Breast epithelium (tissue), 4 donors: ENCODE measurements around the gene PLK5. TPM values are rescaled to one million over a fixed set of nuclear protein-coding genes. Genes with fewer than 3 reads are reported as not detected.
A peak's percentile ranks its signal among the peaks of the same experiment; 100 is the strongest.
"Not testable (repeated sequence)": the region's sequence is repeated elsewhere in the genome, so short reads cannot be mapped to it uniquely, and the experiment has no call there.

ENCODE experiments used
- DNase-seq, 2 donors: peaks; one replicate each; pipeline ENCODE4 v3.0.0-alpha.2; 2019; ENCODE audit warnings: low spot score in 2 of 2
- H3K27ac ChIP-seq, 2 donors: fragments of 200-600 bp; sonication (generic) in 1 of 2; one replicate each; pipeline ENCODE4 v1.5.1; 2016 to 2019; ENCODE audit warnings: mild to moderate bottlenecking in 1 of 2
- H3K27me3 ChIP-seq, 2 donors: fragments of 200-600 bp; sonication (generic) in 1 of 2; one replicate each; pipeline versions ENCODE4 v1.5.1 to v1.6.0; 2017 to 2019; ENCODE audit warnings: control low read depth in 1 of 2, mild to moderate bottlenecking in 1 of 2
- H3K36me3 ChIP-seq: fragments of 200-600 bp; one replicate; pipeline ENCODE4 v1.5.1; 2019
- H3K4me1 ChIP-seq, 2 donors: fragments of 200-600 bp; sonication (generic); one replicate each; pipeline ENCODE4 v1.5.1; 2016 to 2019; ENCODE audit warnings: control low read depth in 1 of 2
- H3K4me3 ChIP-seq, 3 donors: fragments of 200-600 bp; sonication (generic); 1 replicate in 2 of 3; 2 replicates in 1 of 3; pipeline ENCODE4 v1.5.1; 2016 to 2019; ENCODE audit warnings: mild to moderate bottlenecking in 3 of 3, moderate library complexity in 2 of 3
- H3K9me3 ChIP-seq, 2 donors: fragments of 200-600 bp; sonication (generic) in 1 of 2; one replicate each; pipeline ENCODE4 v1.5.1; 2016 to 2019; ENCODE audit warnings: control low read depth in 1 of 2
- POLR2A ChIP-seq: fragments of 450-650 bp; IDR thresholded peaks from one replicate; pipeline ENCODE4 v1.6.1; 2016; ENCODE audit warnings: antibody characterized with exemption, mild to moderate bottlenecking, moderate library complexity
- POLR2AphosphoS5 ChIP-seq, 3 donors: sonication (generic); formaldehyde crosslinking; IDR thresholded peaks; one replicate each; pipeline ENCODE4 v1.6.1; 2017; ENCODE audit warnings: antibody characterized with exemption in 3 of 3
- intact Hi-C: fragments of 100-400 bp; cut with DNase I; formaldehyde crosslinking; loops from one replicate; pipeline ENCODE4 v1.15.1; 2023; ENCODE audit warnings: low total_unique reads
- total RNA-seq, 3 donors: library from RNA; depleted of rRNA; stranded (reverse); fragments of >200 nt; gene quantifications; one replicate each; pipeline ENCODE4 v1.1.0, GENCODE V29; 2016
- TF ChIP-seq, protein P1 (sequence below), 3 donors: fragments of 450-650 bp; IDR thresholded peaks; one replicate each; pipeline ENCODE4 v1.5.1; 2016 to 2017; ENCODE audit warnings: antibody characterized with exemption in 3 of 3, mild to moderate bottlenecking in 3 of 3, moderate library complexity in 3 of 3

Gene PLK5
- total RNA-seq, 3 donors from 2014 or later = 0.44 to 0.98 TPM; not detected in 1

DNA sequence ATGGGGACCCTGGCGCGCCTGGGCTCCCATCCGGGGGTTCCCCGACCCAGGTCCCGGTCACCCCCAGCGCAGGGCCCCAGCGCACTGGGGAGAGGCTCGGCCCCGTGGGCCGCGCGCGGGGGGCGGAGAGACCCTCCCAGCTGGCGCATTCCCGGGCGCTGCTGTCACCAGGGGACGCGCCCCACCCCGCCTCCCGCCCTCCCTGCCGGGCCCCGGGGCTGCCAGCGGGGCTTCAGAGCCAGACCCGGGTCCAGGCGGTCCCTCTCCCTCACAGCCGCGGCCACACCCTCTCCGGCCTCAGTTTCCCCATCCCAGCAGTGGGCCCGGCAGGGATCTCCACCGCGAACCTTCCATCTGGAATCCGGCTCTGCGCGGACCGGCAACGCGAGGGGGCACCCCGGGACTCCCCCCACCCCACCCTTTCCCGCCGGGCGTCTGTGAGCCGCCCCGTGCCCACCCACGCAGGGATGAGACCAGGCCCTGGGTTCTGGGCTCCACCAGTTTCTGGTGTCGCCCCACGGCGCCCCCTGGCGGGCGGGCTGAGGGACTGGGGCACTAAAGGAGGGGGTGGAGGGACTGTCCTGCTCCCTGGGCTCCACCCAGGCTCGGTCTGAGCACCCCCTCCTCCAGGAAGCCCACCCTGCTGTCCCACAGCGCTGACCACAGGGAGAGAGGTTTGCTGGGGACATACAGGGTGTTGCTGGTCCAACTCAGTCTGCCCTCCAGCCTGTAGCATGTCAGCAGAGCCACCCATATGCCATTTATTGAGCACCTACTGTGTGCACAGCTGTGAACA, 10.2 kb upstream of the PLK5 start:
- TF ChIP-seq POLR2AphosphoS5 (IDR thresholded peaks at IDR 0.05) (no peak), POLR2A (no peak)
- TF ChIP-seq, protein P1, sequence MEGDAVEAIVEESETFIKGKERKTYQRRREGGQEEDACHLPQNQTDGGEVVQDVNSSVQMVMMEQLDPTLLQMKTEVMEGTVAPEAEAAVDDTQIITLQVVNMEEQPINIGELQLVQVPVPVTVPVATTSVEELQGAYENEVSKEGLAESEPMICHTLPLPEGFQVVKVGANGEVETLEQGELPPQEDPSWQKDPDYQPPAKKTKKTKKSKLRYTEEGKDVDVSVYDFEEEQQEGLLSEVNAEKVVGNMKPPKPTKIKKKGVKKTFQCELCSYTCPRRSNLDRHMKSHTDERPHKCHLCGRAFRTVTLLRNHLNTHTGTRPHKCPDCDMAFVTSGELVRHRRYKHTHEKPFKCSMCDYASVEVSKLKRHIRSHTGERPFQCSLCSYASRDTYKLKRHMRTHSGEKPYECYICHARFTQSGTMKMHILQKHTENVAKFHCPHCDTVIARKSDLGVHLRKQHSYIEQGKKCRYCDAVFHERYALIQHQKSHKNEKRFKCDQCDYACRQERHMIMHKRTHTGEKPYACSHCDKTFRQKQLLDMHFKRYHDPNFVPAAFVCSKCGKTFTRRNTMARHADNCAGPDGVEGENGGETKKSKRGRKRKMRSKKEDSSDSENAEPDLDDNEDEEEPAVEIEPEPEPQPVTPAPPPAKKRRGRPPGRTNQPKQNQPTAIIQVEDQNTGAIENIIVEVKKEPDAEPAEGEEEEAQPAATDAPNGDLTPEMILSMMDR (IDR thresholded peaks at IDR 0.05) = peak in 2 of 3 donors; percentile 33 to 53
- Histone ChIP-seq H3K9me3 (no peaks in the 10 kb centered on the region), H3K4me1 (no peaks in the 10 kb centered on the region), H3K36me3 (no peaks in the 10 kb centered on the region), H3K4me3 (peak overlapping the region; percentile 55 to 77 (median 59)), H3K27ac (peak overlapping the region; percentile 57 to 77), H3K27me3 (peaks cover 6 to 10% of the 10 kb centered on the region in 2 donors)
- DNase-seq = no peak
- intact Hi-C loops = no loop called here

DNA sequence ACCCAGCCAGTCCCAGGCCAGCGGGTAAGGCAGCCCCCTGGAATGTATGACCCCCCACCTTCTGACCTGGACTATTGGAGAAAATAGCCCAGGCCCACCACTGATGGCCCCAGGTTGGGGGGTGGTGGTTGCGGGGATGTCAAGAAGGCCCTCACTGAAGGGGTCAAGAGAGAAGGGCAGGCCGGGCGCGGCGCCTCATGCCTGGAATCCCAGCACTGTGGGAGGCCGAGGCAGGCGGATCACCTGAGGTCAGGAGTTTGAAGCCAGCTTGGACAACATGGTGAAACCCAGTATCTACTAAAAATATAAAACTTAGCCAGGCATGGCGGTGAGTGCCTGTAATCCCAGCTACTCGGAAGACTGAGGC, 9.6 kb upstream of the PLK5 start:
- no peaks in the 10 kb centered on the region for H3K36me3 ChIP-seq
- no peak for DNase-seq
- TF ChIP-seq POLR2A (no peak), POLR2AphosphoS5 (IDR thresholded peaks at IDR 0.05) (no peak)
- TF ChIP-seq, protein P1 (IDR thresholded peaks at IDR 0.05) = no peak
- no peaks in the 10 kb centered on the region for H3K4me1 ChIP-seq
- H3K27me3 ChIP-seq = peaks cover 6 to 10% of the 10 kb centered on the region in 2 donors
- H3K27ac ChIP-seq = no peak overlapping the region
- intact Hi-C loops = no loop called here
- H3K4me3 ChIP-seq = no peak overlapping the region
- no peaks in the 10 kb centered on the region for H3K9me3 ChIP-seq

DNA sequence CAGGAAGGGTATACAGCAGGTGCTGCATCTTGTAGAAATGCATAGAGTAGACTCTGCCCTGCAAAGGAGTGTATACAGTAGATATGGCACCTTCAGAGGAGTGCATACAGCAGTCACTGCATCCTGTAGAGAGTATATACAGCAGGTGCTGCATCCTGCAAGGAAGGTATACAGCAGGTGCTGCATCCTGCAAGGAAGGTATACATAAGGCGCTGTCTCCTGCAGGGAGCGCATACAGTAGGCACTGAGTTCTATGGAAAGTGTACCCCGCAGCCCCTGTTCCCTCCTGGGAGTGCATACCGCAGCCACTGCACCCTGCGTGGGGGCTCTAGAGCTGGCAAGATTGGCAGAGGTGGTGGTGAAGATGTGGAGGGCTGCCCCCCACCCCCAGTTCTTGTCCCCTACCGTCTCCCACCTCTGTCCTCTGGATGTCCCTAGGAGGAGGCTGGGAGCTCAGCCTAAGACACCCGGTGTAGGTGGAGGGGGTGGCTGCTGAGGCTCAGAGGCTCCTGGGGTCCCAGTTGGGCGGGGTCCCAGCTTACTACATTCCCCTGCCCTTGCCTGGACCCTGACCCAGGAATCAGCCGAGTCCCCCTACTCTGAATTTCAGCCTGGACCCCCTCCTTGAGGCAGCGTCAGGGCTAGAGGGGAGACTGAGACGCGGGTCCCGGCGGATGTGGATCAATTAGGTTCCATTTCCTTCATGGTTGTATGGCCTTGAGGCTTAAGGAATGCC, 8.7 kb upstream of the PLK5 start:
- Histone ChIP-seq H3K9me3 (no peaks in the 10 kb centered on the region), H3K4me1 (no peaks in the 10 kb centered on the region), H3K36me3 (no peaks in the 10 kb centered on the region), H3K27me3 (peaks cover 6 to 10% of the 10 kb centered on the region in 2 donors), H3K4me3 (no peak overlapping the region), H3K27ac (no peak overlapping the region)
- no peak for DNase-seq
- no peak for TF ChIP-seq POLR2AphosphoS5 (IDR thresholded peaks at IDR 0.05)
- TF ChIP-seq, protein P1 (IDR thresholded peaks at IDR 0.05) = no peak
- TF ChIP-seq POLR2A = no peak
- intact Hi-C loops = no loop called here

DNA sequence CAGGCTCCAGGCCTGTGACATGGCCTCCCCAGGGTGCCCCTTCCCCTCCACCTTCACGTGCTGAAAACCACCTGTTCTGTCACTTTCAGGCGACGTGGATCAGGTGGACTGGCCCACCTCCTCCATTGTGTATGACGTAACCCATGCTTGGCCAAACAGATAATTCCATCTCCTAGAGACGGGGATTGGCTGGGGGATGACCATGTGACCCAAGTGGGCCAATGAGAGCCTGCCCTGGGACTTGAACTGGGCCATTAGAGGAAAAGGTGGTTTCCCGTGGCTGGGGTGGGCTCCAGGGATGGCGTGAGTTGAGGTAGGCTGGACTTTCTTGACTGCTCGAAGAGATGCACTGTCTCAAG, 7.5 kb upstream of the PLK5 start:
- intact Hi-C loops = no loop called here
- Histone ChIP-seq H3K4me1 (no peaks in the 10 kb centered on the region), H3K4me3 (no peak overlapping the region), H3K36me3 (no peaks in the 10 kb centered on the region), H3K9me3 (no peaks in the 10 kb centered on the region), H3K27me3 (peaks cover 6 to 10% of the 10 kb centered on the region in 2 donors), H3K27ac (no peak overlapping the region)
- DNase-seq = no peak
- no peak for TF ChIP-seq POLR2AphosphoS5 (IDR thresholded peaks at IDR 0.05)
- no peak for TF ChIP-seq POLR2A
- TF ChIP-seq, protein P1 (IDR thresholded peaks at IDR 0.05) = no peak

DNA sequence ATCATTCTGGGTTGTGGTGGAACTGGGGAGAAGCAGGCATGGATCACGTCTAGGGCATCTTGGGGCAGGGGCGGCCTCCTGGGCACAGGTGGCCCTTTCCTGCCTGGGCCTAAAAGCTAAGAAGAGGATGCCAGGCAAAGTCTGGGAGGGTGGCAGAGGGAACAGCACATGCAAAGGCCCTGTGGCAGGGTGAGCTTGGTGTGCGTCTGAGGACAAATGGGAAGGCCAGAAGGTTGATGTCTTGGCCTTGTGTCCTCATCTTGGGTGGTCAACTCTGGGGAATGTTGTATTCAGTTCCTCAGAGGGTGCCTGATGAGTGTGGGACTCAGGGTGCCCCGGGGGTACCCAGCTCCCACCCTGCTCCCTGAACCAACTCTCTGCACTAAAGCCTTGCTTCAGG, 5.4 kb upstream of the PLK5 start:
- Histone ChIP-seq H3K4me1 (no peaks in the 10 kb centered on the region), H3K27me3 (peaks cover 8 to 9% of the 10 kb centered on the region in 2 donors), H3K9me3 (no peaks in the 10 kb centered on the region), H3K27ac (no peak overlapping the region), H3K36me3 (no peaks in the 10 kb centered on the region), H3K4me3 (no peak overlapping the region)
- TF ChIP-seq, protein P1 (IDR thresholded peaks at IDR 0.05) = no peak
- TF ChIP-seq POLR2AphosphoS5 (IDR thresholded peaks at IDR 0.05) = no peak
- no peak for TF ChIP-seq POLR2A
- intact Hi-C loops = no loop called here
- no peak for DNase-seq

DNA sequence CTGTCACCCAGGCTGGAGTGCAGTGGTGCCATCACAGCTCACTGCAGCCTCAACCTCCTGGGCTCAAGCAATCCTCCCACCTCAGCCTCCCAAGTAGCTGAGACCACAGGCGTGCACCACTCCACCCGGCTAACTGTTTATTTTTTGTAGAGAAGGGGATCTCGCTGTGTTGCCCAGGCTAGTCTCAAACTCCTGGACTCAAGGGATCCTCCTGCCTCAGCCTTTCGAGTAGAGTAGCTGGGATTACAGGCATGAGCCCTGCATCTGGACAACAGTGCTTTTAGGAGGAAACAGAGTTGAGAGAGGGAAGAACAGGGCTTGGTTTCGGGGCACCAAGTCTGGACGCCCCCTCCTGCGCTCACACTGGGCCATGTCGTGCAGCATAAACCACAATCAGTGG, 4.1 kb upstream of the PLK5 start:
- H3K9me3 ChIP-seq, H3K27ac ChIP-seq, intact Hi-C loops, H3K4me3 ChIP-seq, DNase-seq, H3K4me1 ChIP-seq, H3K36me3 ChIP-seq: not testable (repeated sequence)
- peaks cover 6 to 21% of the 10 kb centered on the region in 2 donors for H3K27me3 ChIP-seq
